Upper lobe of left lung (tissue), 6 donors: Measurements from ENCODE around the gene ZNF628. TPM values are rescaled to one million over a fixed set of nuclear protein-coding genes. Genes with fewer than 3 reads are reported as not detected.

Experiments
- ATAC-seq, 2 donors: fragments of 200-7000 bp; cut with Tn5 transposase; one replicate each; pipeline ENCODE4 v1.9.1; 2022; ENCODE audit warnings: mild to moderate bottlenecking in 2 of 2, moderate library complexity in 2 of 2; ENCODE audit not compliant: low FRiP score in 2 of 2
- DNase-seq, 2 donors: peaks; one replicate each; pipeline ENCODE4 v3.0.0-alpha.2; 2019 to 2020
- H3K27ac ChIP-seq, 4 donors: fragments of 200-600 bp; sonication (generic); one replicate each; pipeline ENCODE4 v1.5.1; 2016 to 2019
- H3K27me3 ChIP-seq, 4 donors: fragments of 200-600 bp; sonication (generic); one replicate each; pipeline ENCODE4 v1.5.1; 2017 to 2019
- H3K36me3 ChIP-seq, 4 donors: fragments of 200-600 bp; sonication (generic); one replicate each; pipeline ENCODE4 v1.5.1; 2016 to 2019
- H3K4me1 ChIP-seq, 4 donors: fragments of 200-600 bp; sonication (generic); one replicate each; pipeline ENCODE4 v1.5.1; 2018 to 2019
- H3K4me3 ChIP-seq, 4 donors: fragments of 200-600 bp; sonication (generic); one replicate each; pipeline ENCODE4 v1.5.1; 2017 to 2019; ENCODE audit warnings: mild to moderate bottlenecking in 2 of 4, moderate library complexity in 1 of 4
- H3K9me3 ChIP-seq, 4 donors: fragments of 200-600 bp; sonication (generic); one replicate each; pipeline ENCODE4 v1.5.1; 2018 to 2019
- CTCF ChIP-seq, 6 experiments: fragments of 450-650 bp in 4 of 6; fragments of 200-600 bp in 2 of 6; sonication (generic) in 2 of 6; IDR thresholded peaks; one replicate each; pipeline ENCODE4 v1.5.1; 2016 to 2019; ENCODE audit warnings: antibody characterized with exemption in 6 of 6
- EP300 ChIP-seq, 4 donors: sonication (generic); formaldehyde crosslinking; IDR thresholded peaks; one replicate each; pipeline ENCODE4 v1.5.1; 2017; ENCODE audit warnings: antibody characterized with exemption in 4 of 4, control low read depth in 2 of 4
- POLR2A ChIP-seq, 4 donors: fragments of 450-650 bp; IDR thresholded peaks; one replicate each; pipeline ENCODE4 v1.5.1; 2016 to 2017; ENCODE audit warnings: antibody characterized with exemption in 4 of 4, mild to moderate bottlenecking in 2 of 4
- POLR2AphosphoS5 ChIP-seq, 2 donors: sonication (generic); formaldehyde crosslinking; IDR thresholded peaks; one replicate each; pipeline ENCODE4 v1.5.1; 2017; ENCODE audit warnings: antibody characterized with exemption in 2 of 2
- WGBS, 2 donors: methylation state at CpG; one replicate each; pipeline ENCODE4 v1.1.5; 2017 to 2018; 5-methylcytosine and 5-hydroxymethylcytosine counted together
- total RNA-seq, 6 donors: library from RNA; depleted of rRNA in 4 of 6; stranded (reverse); fragments of >200 nt in 4 of 6; gene quantifications; one replicate each; pipeline versions ENCODE4 v1.1.0 to v1.2.1, GENCODE V29; 2016 to 2021
- donor health status: DM: no; HTN: no; CAD: no; lungs with moderate emphysema.
- donor health status: DM: no; HTN: yes; CAD: no; lungs with severe emphysema.

Gene ZNF628
- total RNA-seq, 6 donors from 2014 or later, result 9.9 to 32.1 (median 12.4) TPM

- TF ChIP-seq CTCF (IDR thresholded peaks at IDR 0.05) (no peak), POLR2AphosphoS5 (IDR thresholded peaks at IDR 0.05) (no peak), EP300 (IDR thresholded peaks at IDR 0.05) (no peak), POLR2A (IDR thresholded peaks at IDR 0.05) (no peak)
- H3K9me3 ChIP-seq, result no peaks in the 10 kb centered on the region
- H3K4me3 ChIP-seq, result no peak overlapping the region
- H3K4me1 ChIP-seq, result peaks cover 15 to 22% (median 20%) of the 10 kb centered on the region in 4 donors
- H3K27me3 ChIP-seq, result peaks cover 7 to 27% (median 16%) of the 10 kb centered on the region in 4 donors
- H3K27ac ChIP-seq, result no peak overlapping the region
- peaks cover 0 to 20% (median 9%) of the 10 kb centered on the region in 4 donors for H3K36me3 ChIP-seq
- WGBS, 2 donors, result 90 to 95% methylated on average over 8 to 12 of the region's 12 CpGs
- ATAC-seq (no peak), DNase-seq (no peak)
Measured at GRCh38 chr19:55453511-55454260, 22.7 kb upstream of the ZNF628 start.

GRCh38 chr19:55454787-55455243 lies 21.6 kb upstream of the ZNF628 start:
- Histone ChIP-seq H3K9me3 (no peaks in the 10 kb centered on the region), H3K4me3 (no peak overlapping the region), H3K27ac (no peak overlapping the region), H3K4me1 (peaks cover 19 to 28% (median 24%) of the 10 kb centered on the region in 4 donors), H3K27me3 (peaks cover 7 to 23% (median 16%) of the 10 kb centered on the region in 4 donors), H3K36me3 (peaks cover 0 to 20% (median 9%) of the 10 kb centered on the region in 4 donors)
- WGBS, 2 donors, result 76 to 91% methylated on average over 7 to 12 of the region's 14 CpGs
- ATAC-seq (peak in 1 of 2 donors; percentile 16), DNase-seq (no peak)
- TF ChIP-seq CTCF (IDR thresholded peaks at IDR 0.05), result peak in 5 of 6 experiments; percentile 27 to 52 (median 30)
- no peak for TF ChIP-seq POLR2AphosphoS5 (IDR thresholded peaks at IDR 0.05)

- ATAC-seq, result peak in 1 of 2 donors; percentile 11
- no peak for DNase-seq
- WGBS, 2 donors, result 83 to 94% methylated on average over 1 to 11 of the region's 11 CpGs
- H3K4me3 ChIP-seq, result no peak overlapping the region
- no peak for TF ChIP-seq POLR2AphosphoS5 (IDR thresholded peaks at IDR 0.05)
- no peak for TF ChIP-seq CTCF (IDR thresholded peaks at IDR 0.05)
- no peak for TF ChIP-seq EP300 (IDR thresholded peaks at IDR 0.05)
- no peak for TF ChIP-seq POLR2A (IDR thresholded peaks at IDR 0.05)
- H3K4me1 ChIP-seq, result peaks cover 26 to 37% (median 32%) of the 10 kb centered on the region in 4 donors
- H3K36me3 ChIP-seq, result peaks cover 0 to 20% (median 9%) of the 10 kb centered on the region in 4 donors
- H3K27me3 ChIP-seq, result peaks cover 7 to 22% (median 16%) of the 10 kb centered on the region in 4 donors
- H3K27ac ChIP-seq, result no peak overlapping the region
- no peaks in the 10 kb centered on the region for H3K9me3 ChIP-seq
Measured at GRCh38 chr19:55455576-55456235, 20.7 kb upstream of the ZNF628 start.

- WGBS, 2 donors, result 90 to 91% methylated on average over 4 to 14 of the region's 14 CpGs
- TF ChIP-seq CTCF (IDR thresholded peaks at IDR 0.05) (no peak), EP300 (IDR thresholded peaks at IDR 0.05) (no peak), POLR2A (IDR thresholded peaks at IDR 0.05) (no peak), POLR2AphosphoS5 (IDR thresholded peaks at IDR 0.05) (no peak)
- no peak overlapping the region for H3K27ac ChIP-seq
- ATAC-seq, result no peak
- DNase-seq, result no peak
- H3K27me3 ChIP-seq, result peaks cover 4 to 17% (median 12%) of the 10 kb centered on the region in 4 donors
- H3K4me1 ChIP-seq, result peaks cover 28 to 40% (median 32%) of the 10 kb centered on the region in 4 donors
- H3K36me3 ChIP-seq, result peaks cover 0 to 20% (median 9%) of the 10 kb centered on the region in 4 donors
- no peak overlapping the region for H3K4me3 ChIP-seq
- H3K9me3 ChIP-seq, result no peaks in the 10 kb centered on the region
Measured at GRCh38 chr19:55456347-55456746, 20.1 kb upstream of the ZNF628 start.
